Fibroblast of the aortic adventitia (primary cell): ENCODE measurements around the gene ZNF385B. TPM values are rescaled to one million over a fixed set of nuclear protein-coding genes. Genes with fewer than 3 reads are reported as not detected.

Experiments
- DNase-seq: peaks from one replicate; pipeline ENCODE4 v3.0.0-alpha.2; 2010; ENCODE audit warnings: low read depth
- H3K4me3 ChIP-seq: 2 replicates; pipeline ENCODE4 v1.5.1; 2011; ENCODE audit warnings: low read depth, mild to moderate bottlenecking, control low read depth, low read length, moderate library complexity
- CTCF ChIP-seq: IDR thresholded peaks from 2 replicates; pipeline ENCODE4 v1.5.1; 2011; ENCODE audit warnings: mild to moderate bottlenecking, low read length, control low read depth, inconsistent platforms; ENCODE audit not compliant: insufficient read depth
- total RNA-seq: library from RNA; depleted of rRNA; stranded (reverse); fragments of >200 nt; gene quantifications from 2 replicates; pipeline ENCODE4 v1.2.3, GENCODE V29; 2012; ENCODE audit warnings: low replicate concordance

The ZNF385B gene
- total RNA-seq, 1 donor = 4.8 TPM

GRCh38 chr2:179652296-179652695, 209.1 kb downstream of the ZNF385B start:
- TF ChIP-seq CTCF = no peak
- DNase-seq = no peak
- H3K4me3 ChIP-seq = no peak overlapping the region

DNA sequence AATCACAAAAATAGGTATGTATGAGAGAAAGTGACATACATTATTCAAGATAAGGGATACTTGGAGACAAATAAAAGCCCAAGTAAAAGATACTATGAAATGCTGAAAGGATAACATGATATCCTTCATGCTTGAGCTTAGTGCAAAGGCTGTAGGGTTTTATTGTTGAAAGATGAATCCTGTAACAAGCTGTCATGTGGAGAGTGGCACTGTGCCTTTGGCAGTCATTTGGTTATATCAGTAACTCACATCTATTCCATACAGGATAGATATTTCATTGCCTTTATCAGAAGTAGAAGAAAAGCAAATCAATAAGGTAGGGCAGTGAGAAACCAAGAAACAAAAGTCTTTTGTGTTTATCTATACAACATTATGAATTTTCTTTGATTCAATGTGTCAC, 211.0 kb downstream of the ZNF385B start:
- TF ChIP-seq CTCF = no peak
- no peak overlapping the region for H3K4me3 ChIP-seq
- DNase-seq = no peak

- no peak for TF ChIP-seq CTCF
- no peak overlapping the region for H3K4me3 ChIP-seq
- DNase-seq = no peak
Measured at GRCh38 chr2:179646862-179647587, 214.4 kb downstream of the ZNF385B start.

- DNase-seq = no peak
- no peak for TF ChIP-seq CTCF
- no peak overlapping the region for H3K4me3 ChIP-seq
Measured at GRCh38 chr2:179646173-179646769, 215.1 kb downstream of the ZNF385B start.

DNA sequence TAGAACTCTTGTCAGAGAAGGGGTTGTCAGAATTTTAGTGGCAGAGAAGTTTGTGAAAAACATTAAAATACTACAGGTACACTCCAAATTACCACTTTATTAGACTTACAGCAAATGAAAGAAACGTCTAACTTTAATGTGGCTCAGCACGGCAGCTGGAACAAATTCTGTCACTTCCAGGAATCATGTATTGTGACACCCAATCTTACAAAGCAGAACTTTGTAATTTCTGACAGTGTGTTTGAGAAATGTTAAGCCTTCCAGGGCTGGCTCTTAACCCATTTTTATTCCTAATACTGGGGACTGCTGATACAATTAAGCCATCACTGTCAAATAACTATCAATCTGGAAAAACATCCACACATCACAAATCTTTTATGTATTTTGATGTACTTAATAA, 216.4 kb downstream of the ZNF385B start:
- TF ChIP-seq CTCF = no peak
- no peak for DNase-seq
- no peak overlapping the region for H3K4me3 ChIP-seq

DNA sequence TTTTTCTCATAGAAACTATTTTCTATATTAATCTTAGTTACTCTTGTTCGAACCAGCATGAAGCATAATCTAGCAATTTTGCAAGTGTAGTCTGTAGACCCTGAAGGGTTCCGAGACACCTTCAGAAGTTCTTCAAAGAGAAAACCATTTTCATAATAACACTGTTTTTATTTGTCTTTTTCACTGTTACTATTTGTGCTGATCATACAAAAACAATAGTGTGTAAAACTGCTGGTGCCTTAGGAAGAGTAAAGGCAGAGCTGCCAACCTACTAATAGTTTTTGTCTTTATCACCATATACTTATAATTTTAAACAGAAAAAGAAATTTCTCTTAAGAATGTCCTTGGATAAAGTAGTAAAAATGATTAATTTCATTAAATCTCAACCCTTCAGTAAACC, 218.9 kb downstream of the ZNF385B start:
- no peak for DNase-seq

More for the DNA sequence above, 218.9 kb downstream of the ZNF385B start:
- H3K4me3 ChIP-seq = no peak overlapping the region
- no peak for TF ChIP-seq CTCF
